IMR-90 (cell line): ENCODE measurements around the gene ASXL3. TPM values are rescaled to one million over a fixed set of nuclear protein-coding genes. Genes with fewer than 3 reads are reported as not detected.

Experiments used
- ATAC-seq: fragments of 200-7000 bp; cut with Tn5 transposase; 2 replicates; pipeline ENCODE4 v1.9.1; 2020; ENCODE audit warnings: low read depth, mild to moderate bottlenecking, moderate library complexity
- BruUV-seq: library from RNA; stranded (reverse); fragments of 400-500 nt; replicated peaks from 2 replicates; lab custom pipeline; 2021; lab: Mats Ljungman, UMichigan
- CTCF ChIA-PET: fragments of 300-600 bp; formaldehyde crosslinking; extraction: SDS; loops from one replicate; lab custom pipeline; 2021; ENCODE audit warnings: antibody characterized with exemption; lab: Yijun Ruan, JAX
- POLR2A ChIA-PET: fragments of 300-600 bp; sonication (Branson Sonifier 250); formaldehyde crosslinking; loops from one replicate; lab custom pipeline; 2022; ENCODE audit warnings: antibody characterized with exemption; ENCODE audit not compliant: unreplicated experiment; lab: Charles Lee
- DNase-seq: peaks from one replicate; pipeline ENCODE4 v3.0.0; 2013
- H2AFZ ChIP-seq: replicated peaks from 2 replicates; pipeline ENCODE3; 2013; ENCODE audit warnings: low read length, mild to moderate bottlenecking; ENCODE audit not compliant: poor library complexity
- H2AK5ac ChIP-seq: 2 replicates; pipeline ENCODE4 v1.6.1; 2013; ENCODE audit warnings: low read depth, low read length, inconsistent platforms
- H2AK9ac ChIP-seq: replicated peaks from 2 replicates; pipeline ENCODE3; 2013; ENCODE audit warnings: mild to moderate bottlenecking, low read depth, low read length, moderate library complexity; ENCODE audit not compliant: poor library complexity
- H2BK120ac ChIP-seq: 2 replicates; pipeline ENCODE4 v1.6.1; 2013; ENCODE audit warnings: low read depth, low read length, inconsistent platforms
- H2BK15ac ChIP-seq: 3 replicates; pipeline ENCODE4 v1.6.1; 2013; ENCODE audit warnings: low read depth, low read length, inconsistent platforms
- H2BK20ac ChIP-seq: 2 replicates; pipeline ENCODE4 v1.6.1; 2013; ENCODE audit warnings: low read depth, mild to moderate bottlenecking, inconsistent platforms, low read length, moderate library complexity
- H2BK5ac ChIP-seq: 2 replicates; pipeline ENCODE4 v1.6.1; 2013; ENCODE audit warnings: mild to moderate bottlenecking, low read depth, low read length, inconsistent platforms; ENCODE audit not compliant: poor library complexity, severe bottlenecking
- H3K14ac ChIP-seq: replicated peaks from 2 replicates; pipeline ENCODE4 v1.6.1; 2013; ENCODE audit warnings: low read depth, low read length, inconsistent platforms
- H3K18ac ChIP-seq: 2 replicates; pipeline ENCODE4 v1.6.1; 2013; ENCODE audit warnings: low read depth, low read length, control low read depth
- H3K23ac ChIP-seq: 2 replicates; pipeline ENCODE4 v1.6.1; 2013; ENCODE audit warnings: low read depth, low read length, inconsistent platforms
- H3K27ac ChIP-seq: 2 replicates; pipeline ENCODE4 v1.5.1; 2013; ENCODE audit warnings: mild to moderate bottlenecking, control low read depth, low read length; ENCODE audit not compliant: insufficient read depth
- H3K27me3 ChIP-seq: 2 replicates; pipeline ENCODE4 v1.6.1; 2013; ENCODE audit warnings: low read length; ENCODE audit not compliant: control insufficient read depth, insufficient read depth
- H3K36me3 ChIP-seq: 2 replicates; pipeline ENCODE4 v1.6.1; 2013; ENCODE audit warnings: low read length, mixed read lengths; ENCODE audit not compliant: control insufficient read depth, insufficient read depth
- H3K4ac ChIP-seq: 2 replicates; pipeline ENCODE4 v1.6.1; 2013; ENCODE audit warnings: low read depth, low read length, inconsistent platforms
- H3K4me1 ChIP-seq: 2 replicates; pipeline ENCODE4 v1.6.1; 2013; ENCODE audit warnings: low read length, mixed read lengths; ENCODE audit not compliant: control insufficient read depth, insufficient read depth
- H3K4me2 ChIP-seq: 2 replicates; pipeline ENCODE4 v1.6.1; 2013; ENCODE audit warnings: low read depth, mild to moderate bottlenecking, control low read depth, low read length, moderate library complexity
- H3K4me3 ChIP-seq: 2 replicates; pipeline ENCODE4 v1.5.1; 2013; ENCODE audit warnings: low read depth, mild to moderate bottlenecking, control low read depth, low read length, moderate library complexity; ENCODE audit not compliant: insufficient read depth
- H3K56ac ChIP-seq: 2 replicates; pipeline ENCODE4 v1.6.1; 2013; ENCODE audit warnings: low read length, inconsistent platforms; ENCODE audit not compliant: insufficient read depth; ENCODE audit errors: extremely low read depth
- H3K79me1 ChIP-seq, 2 experiments: 2 replicates each; pipeline ENCODE4 v1.6.1; 2013; ENCODE audit warnings: low read length in 2 of 2, inconsistent platforms in 1 of 2, low read depth in 1 of 2
- H3K9ac ChIP-seq: 2 replicates; pipeline ENCODE4 v1.6.1; 2013; ENCODE audit warnings: low read depth, low read length, control low read depth
- H3K9me1 ChIP-seq: 2 replicates; pipeline ENCODE4 v1.6.1; 2013; ENCODE audit warnings: low read length, inconsistent platforms; ENCODE audit not compliant: insufficient read depth
- H3K9me3 ChIP-seq: 2 replicates; pipeline ENCODE4 v1.6.1; 2013; ENCODE audit warnings: low read length; ENCODE audit not compliant: control insufficient read depth, insufficient read depth
- H4K20me1 ChIP-seq: 2 replicates; pipeline ENCODE4 v1.6.1; 2013; ENCODE audit warnings: low read length, inconsistent platforms; ENCODE audit not compliant: insufficient read depth
- H4K5ac ChIP-seq: 2 replicates; pipeline ENCODE4 v1.6.1; 2013; ENCODE audit warnings: mild to moderate bottlenecking, low read depth, low read length, control low read depth
- H4K8ac ChIP-seq, 2 experiments: 2 replicates each; pipeline ENCODE4 v1.6.1; 2013; ENCODE audit warnings: low read depth in 2 of 2, low read length in 2 of 2, control low read depth in 1 of 2, inconsistent platforms in 1 of 2
- H4K91ac ChIP-seq: 2 replicates; pipeline ENCODE4 v1.6.1; 2013; ENCODE audit warnings: low read depth, low read length, inconsistent platforms; ENCODE audit not compliant: insufficient read depth
- BHLHE40 ChIP-seq: fragments of 150-350 bp; IDR thresholded peaks from 2 replicates; pipeline ENCODE4 v1.6.1; 2016; ENCODE audit warnings: mild to moderate bottlenecking, low read depth, low read length
- CEBPB ChIP-seq: IDR thresholded peaks from 2 replicates; pipeline ENCODE4 v1.6.1; 2012; ENCODE audit warnings: low read depth, low read length, improper control_type of control experiment
- ELK1 ChIP-seq: fragments of 150-350 bp; IDR thresholded peaks from 2 replicates; pipeline ENCODE4 v1.6.1; 2016; ENCODE audit warnings: low read depth, mild to moderate bottlenecking, low read length, moderate library complexity, borderline replicate concordance
- FOS ChIP-seq: fragments of 150-350 bp; IDR thresholded peaks from 2 replicates; pipeline ENCODE4 v1.6.1; 2016; ENCODE audit warnings: low read depth, low read length
- MAZ ChIP-seq: IDR thresholded peaks from 2 replicates; pipeline ENCODE4 v1.6.1; 2012; ENCODE audit warnings: low read depth, mild to moderate bottlenecking, low read length, improper control_type of control experiment, moderate library complexity, borderline replicate concordance
- MXI1 ChIP-seq: IDR thresholded peaks from 2 replicates; pipeline ENCODE4 v1.6.1; 2012; ENCODE audit warnings: low read depth, mild to moderate bottlenecking, low read length, moderate library complexity, borderline replicate concordance
- NFE2L2 ChIP-seq: fragments of 150-350 bp; IDR thresholded peaks from 2 replicates; pipeline ENCODE4 v1.6.1; 2016; ENCODE audit warnings: low read depth, mild to moderate bottlenecking, low read length
- RAD21 ChIP-seq: IDR thresholded peaks from 2 replicates; pipeline ENCODE4 v1.6.1; 2012; ENCODE audit warnings: low read length, improper control_type of control experiment
- RCOR1 ChIP-seq: IDR thresholded peaks from 2 replicates; pipeline ENCODE4 v1.6.1; 2012; ENCODE audit warnings: mild to moderate bottlenecking, low read length, improper control_type of control experiment; ENCODE audit not compliant: insufficient replicate concordance
- RFX5 ChIP-seq: IDR thresholded peaks from 2 replicates; pipeline ENCODE4 v1.8.0; 2012; ENCODE audit warnings: low read depth, mild to moderate bottlenecking, low read length, moderate library complexity
- SMC3 ChIP-seq: fragments of 150-350 bp; IDR thresholded peaks from 2 replicates; pipeline ENCODE4 v1.6.1; 2016; ENCODE audit warnings: low read depth, mild to moderate bottlenecking, antibody characterized with exemption, low read length, moderate library complexity
- WGBS, 2 experiments: methylation state at CpG; one replicate each; pipeline versions ENCODE4 v1.1.5 to v1.1.7; 2013; ENCODE audit warnings: missing lambda C conversion rate in 2 of 2; ENCODE audit not compliant: insufficient read length in 1 of 2; ENCODE audit errors: extremely low coverage in 2 of 2; 5-methylcytosine and 5-hydroxymethylcytosine counted together
- dilution Hi-C: fragments of 300-500 bp; cut with HindIII; formaldehyde crosslinking; loops from one replicate; pipeline ENCODE4 v1.14.3; 2018; ENCODE audit warnings: low sequenced_read_pairs; ENCODE audit not compliant: unreplicated experiment
- in situ Hi-C: fragments of 300-500 bp; cut with MboI; formaldehyde crosslinking; loops from 3 replicates; pipeline ENCODE4 v1.14.3; 2019; ENCODE audit warnings: low sequenced_read_pairs, inconsistent platforms, mixed read lengths
- intact Hi-C: fragments of 100-400 bp; cut with micrococcal nuclease; formaldehyde crosslinking; loops from 2 replicates; pipeline ENCODE4 v1.10.0; 2022
- polyA plus RNA-seq, 3 experiments: library from polyadenylated mRNA; depleted of rRNA; stranded (reverse); fragments of >200 nt; gene quantifications; 2 replicates each; pipeline ENCODE4 v1.2.3, GENCODE V29; 2012; ENCODE audit warnings: low replicate concordance in 1 of 3
- total RNA-seq: library from RNA; depleted of rRNA; stranded (reverse); fragments of >200 nt; gene quantifications from 2 replicates; pipeline ENCODE4 v1.2.3, GENCODE V29; 2012

ASXL3 gene
- total and polyA plus RNA-seq, 2 of the 4 experiments (the other 2 are of a cell fraction) = 0.03 to 0.54 TPM

- Histone ChIP-seq H3K14ac (no peak overlapping the region), H2AFZ (no peak overlapping the region), H3K27ac (no peak overlapping the region), H2AK5ac (no peak overlapping the region), H3K36me3 (no peaks in the 10 kb centered on the region), H4K5ac (peak overlapping the region; percentile 16), H3K56ac (no peak overlapping the region), H2BK20ac (0 out of 2 replicates have a peak overlapping the region, but pooled peaks have one; percentile 50), H2BK120ac (peak overlapping the region; percentile 60; the same call in 1 of the 2 replicates), H3K4me2 (no peak overlapping the region), H3K9me1 (no peaks in the 10 kb centered on the region), H3K27me3 (no peaks in the 10 kb centered on the region), H3K4ac (no peak overlapping the region), H4K8ac (no peak overlapping the region), H3K4me1 (peaks cover 2% of the 10 kb centered on the region; the same call in 1 of the 2 replicates), H4K20me1 (no peaks in the 10 kb centered on the region), H4K91ac (peak overlapping the region; percentile 49; the same call in 1 of the 2 replicates), H3K79me1 (no peaks in the 10 kb centered on the region), H3K4me3 (no peak overlapping the region), H3K9ac (no peak overlapping the region), H2AK9ac (no peak overlapping the region), H2BK15ac (no peak overlapping the region), H3K9me3 (no peaks in the 10 kb centered on the region), H2BK5ac (no peak overlapping the region), H3K18ac (no peak overlapping the region; the same call in 1 of the 2 replicates), H3K23ac (no peak overlapping the region)
- TF ChIP-seq CEBPB = no peak
- TF ChIP-seq MXI1 = no peak
- no peak for TF ChIP-seq RCOR1
- TF ChIP-seq MAZ = no peak
- TF ChIP-seq SMC3 = no peak
- no peak for TF ChIP-seq ELK1
- TF ChIP-seq BHLHE40 = no peak
- TF ChIP-seq RFX5 = no peak
- TF ChIP-seq RAD21 = no peak
- TF ChIP-seq NFE2L2 = no peak
- TF ChIP-seq FOS = no peak
- no TSS peak for BruUV-seq
- DNase-seq (peak; percentile 50), ATAC-seq (peak; percentile 89)
- intact Hi-C loops = no loop called here
- WGBS, 2 experiments = no CpG with 5 or more reads among the region's 4 CpGs
- CTCF ChIA-PET = no interaction called here
- POLR2A ChIA-PET = no interaction called here
- in situ Hi-C loops = no loop called here
- dilution Hi-C loops = no loop called here
Observed at GRCh38 chr18:33560686-33561370, 17.2 kb upstream of the ASXL3 start.
